Suprapubic skin (tissue), 4 donors: ENCODE data around the gene PROX1. TPM values are rescaled to one million over a fixed set of nuclear protein-coding genes. Genes with fewer than 3 reads are reported as not detected.

Experiments used
- DNase-seq, 2 donors: peaks; one replicate each; pipeline ENCODE4 v3.0.0-alpha.2; 2019; ENCODE audit warnings: low spot score in 2 of 2
- H3K27ac ChIP-seq: fragments of 200-600 bp; sonication (generic); one replicate; pipeline ENCODE4 v1.5.1; 2019
- H3K27me3 ChIP-seq: fragments of 200-600 bp; sonication (generic); one replicate; pipeline ENCODE4 v1.5.1; 2019
- H3K36me3 ChIP-seq: fragments of 200-600 bp; sonication (generic); one replicate; pipeline ENCODE4 v1.5.1; 2019
- H3K4me1 ChIP-seq: fragments of 200-600 bp; sonication (generic); one replicate; pipeline ENCODE4 v1.5.1; 2019
- H3K4me3 ChIP-seq: fragments of 200-600 bp; sonication (generic); one replicate; pipeline ENCODE4 v1.5.1; 2019; ENCODE audit warnings: mild to moderate bottlenecking
- H3K9me3 ChIP-seq: fragments of 200-600 bp; sonication (generic); one replicate; pipeline ENCODE4 v1.5.1; 2019
- EP300 ChIP-seq: sonication (generic); formaldehyde crosslinking; IDR thresholded peaks from one replicate; pipeline ENCODE4 v1.6.1; 2017; ENCODE audit warnings: antibody characterized with exemption
- POLR2A ChIP-seq, 2 donors: fragments of 450-650 bp; IDR thresholded peaks; one replicate each; pipeline ENCODE4 v1.6.1; 2017; ENCODE audit warnings: antibody characterized with exemption in 2 of 2, mild to moderate bottlenecking in 2 of 2, moderate library complexity in 2 of 2
- POLR2AphosphoS5 ChIP-seq, 3 donors: sonication (generic); formaldehyde crosslinking; IDR thresholded peaks; one replicate each; pipeline ENCODE4 v1.6.1; 2017; ENCODE audit warnings: antibody characterized with exemption in 3 of 3
- WGBS: methylation state at CpG from one replicate; pipeline ENCODE4 v1.1.5; 2018; 5-methylcytosine and 5-hydroxymethylcytosine counted together
- total RNA-seq, 4 donors: library from RNA; depleted of rRNA; stranded (reverse); fragments of >200 nt; gene quantifications; one replicate each; pipeline ENCODE4 v1.1.0, GENCODE V29; 2016
- TF ChIP-seq, protein P1 (sequence below), 2 donors: fragments of 200-600 bp in 1 of 2; fragments of 450-650 bp in 1 of 2; sonication (generic) in 1 of 2; IDR thresholded peaks; one replicate each; pipeline ENCODE4 v1.5.1; 2016 to 2019; ENCODE audit warnings: antibody characterized with exemption in 2 of 2, mild to moderate bottlenecking in 1 of 2, moderate library complexity in 1 of 2

Gene PROX1
- total RNA-seq, 4 donors from 2014 or later = 0.68 to 1.9 (median 1.3) TPM

DNA sequence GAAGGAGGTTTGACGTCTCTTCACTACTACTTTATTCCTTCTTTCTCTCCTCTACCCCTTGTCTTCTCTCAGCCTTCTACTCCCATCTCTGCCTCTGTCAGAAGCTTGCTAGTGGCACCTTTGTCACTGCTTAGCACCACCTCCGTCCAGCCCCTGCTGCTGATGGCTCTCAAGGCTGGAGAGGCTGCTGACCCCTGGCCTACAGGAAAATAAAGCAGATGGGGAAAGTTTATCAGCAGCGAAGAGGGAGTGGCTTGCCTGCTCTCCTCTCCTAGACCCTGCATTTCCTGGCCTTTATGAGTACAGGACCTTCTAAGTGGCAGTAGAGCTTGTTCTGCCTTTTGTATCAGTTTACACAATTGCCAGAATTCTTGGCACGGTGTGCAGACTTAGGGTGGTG is 27.0 kb downstream of the PROX1 start:
- TF ChIP-seq, protein P1, sequence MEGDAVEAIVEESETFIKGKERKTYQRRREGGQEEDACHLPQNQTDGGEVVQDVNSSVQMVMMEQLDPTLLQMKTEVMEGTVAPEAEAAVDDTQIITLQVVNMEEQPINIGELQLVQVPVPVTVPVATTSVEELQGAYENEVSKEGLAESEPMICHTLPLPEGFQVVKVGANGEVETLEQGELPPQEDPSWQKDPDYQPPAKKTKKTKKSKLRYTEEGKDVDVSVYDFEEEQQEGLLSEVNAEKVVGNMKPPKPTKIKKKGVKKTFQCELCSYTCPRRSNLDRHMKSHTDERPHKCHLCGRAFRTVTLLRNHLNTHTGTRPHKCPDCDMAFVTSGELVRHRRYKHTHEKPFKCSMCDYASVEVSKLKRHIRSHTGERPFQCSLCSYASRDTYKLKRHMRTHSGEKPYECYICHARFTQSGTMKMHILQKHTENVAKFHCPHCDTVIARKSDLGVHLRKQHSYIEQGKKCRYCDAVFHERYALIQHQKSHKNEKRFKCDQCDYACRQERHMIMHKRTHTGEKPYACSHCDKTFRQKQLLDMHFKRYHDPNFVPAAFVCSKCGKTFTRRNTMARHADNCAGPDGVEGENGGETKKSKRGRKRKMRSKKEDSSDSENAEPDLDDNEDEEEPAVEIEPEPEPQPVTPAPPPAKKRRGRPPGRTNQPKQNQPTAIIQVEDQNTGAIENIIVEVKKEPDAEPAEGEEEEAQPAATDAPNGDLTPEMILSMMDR (IDR thresholded peaks at IDR 0.05) = no peak
- TF ChIP-seq POLR2A (IDR thresholded peaks at IDR 0.05) = no peak
- TF ChIP-seq EP300 = no peak
- TF ChIP-seq POLR2AphosphoS5 (IDR thresholded peaks at IDR 0.05) = no peak
- WGBS = 68% methylated on average over 4 of the region's 4 CpGs
- no peak overlapping the region for H3K27ac ChIP-seq
- H3K4me1 ChIP-seq = no peaks in the 10 kb centered on the region
- H3K9me3 ChIP-seq = no peaks in the 10 kb centered on the region
- H3K36me3 ChIP-seq = no peaks in the 10 kb centered on the region
- H3K4me3 ChIP-seq = no peak overlapping the region
- H3K27me3 ChIP-seq = no peaks in the 10 kb centered on the region
- DNase-seq = no peak

DNA sequence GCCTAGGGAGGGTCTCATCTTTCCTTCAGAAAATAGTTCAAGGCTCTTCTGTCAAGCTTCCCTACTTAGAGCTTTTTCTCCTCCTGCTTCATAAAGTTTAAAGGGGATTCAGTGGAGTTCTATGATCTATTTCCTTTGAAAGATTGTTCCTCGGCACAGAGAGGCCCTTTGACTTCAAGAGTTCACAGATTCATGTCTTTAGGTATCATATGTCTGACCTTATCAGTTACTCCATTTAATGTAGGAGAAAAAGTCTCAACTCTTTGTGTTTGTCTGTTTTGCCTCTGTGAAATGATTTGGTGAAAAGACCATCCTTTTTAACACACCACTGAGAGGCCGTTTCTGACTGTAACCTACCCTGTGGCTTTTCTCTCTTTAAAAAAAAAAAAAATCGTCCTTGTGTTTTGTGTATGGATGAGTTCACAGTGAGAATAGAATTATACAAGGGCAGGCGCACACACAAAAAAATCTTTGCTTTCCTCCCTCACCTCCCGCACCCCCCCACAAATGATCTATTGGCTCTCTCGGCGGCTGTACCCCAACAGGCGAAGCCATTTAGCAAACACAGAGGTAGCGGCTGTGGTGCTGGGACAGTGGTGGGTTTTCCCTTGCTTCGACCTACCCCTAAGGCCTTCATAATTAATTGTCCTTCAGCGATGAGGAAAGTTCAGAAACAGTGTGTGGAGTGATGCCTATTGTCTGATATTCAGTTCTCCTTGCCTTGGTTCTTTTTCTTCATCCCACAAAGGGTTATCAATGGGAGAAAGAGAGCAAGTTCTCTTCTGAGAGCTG is 29.6 kb downstream of the PROX1 start:
- TF ChIP-seq POLR2AphosphoS5 (IDR thresholded peaks at IDR 0.05) = no peak
- no peak for TF ChIP-seq POLR2A (IDR thresholded peaks at IDR 0.05)
- TF ChIP-seq, protein P1 (IDR thresholded peaks at IDR 0.05) = no peak
- TF ChIP-seq EP300 = no peak
- WGBS = 82% methylated on average over 11 of the region's 11 CpGs
- Histone ChIP-seq H3K27me3 (no peaks in the 10 kb centered on the region), H3K36me3 (no peaks in the 10 kb centered on the region), H3K27ac (no peak overlapping the region), H3K9me3 (no peaks in the 10 kb centered on the region), H3K4me1 (no peaks in the 10 kb centered on the region), H3K4me3 (no peak overlapping the region)
- DNase-seq = no peak

DNA sequence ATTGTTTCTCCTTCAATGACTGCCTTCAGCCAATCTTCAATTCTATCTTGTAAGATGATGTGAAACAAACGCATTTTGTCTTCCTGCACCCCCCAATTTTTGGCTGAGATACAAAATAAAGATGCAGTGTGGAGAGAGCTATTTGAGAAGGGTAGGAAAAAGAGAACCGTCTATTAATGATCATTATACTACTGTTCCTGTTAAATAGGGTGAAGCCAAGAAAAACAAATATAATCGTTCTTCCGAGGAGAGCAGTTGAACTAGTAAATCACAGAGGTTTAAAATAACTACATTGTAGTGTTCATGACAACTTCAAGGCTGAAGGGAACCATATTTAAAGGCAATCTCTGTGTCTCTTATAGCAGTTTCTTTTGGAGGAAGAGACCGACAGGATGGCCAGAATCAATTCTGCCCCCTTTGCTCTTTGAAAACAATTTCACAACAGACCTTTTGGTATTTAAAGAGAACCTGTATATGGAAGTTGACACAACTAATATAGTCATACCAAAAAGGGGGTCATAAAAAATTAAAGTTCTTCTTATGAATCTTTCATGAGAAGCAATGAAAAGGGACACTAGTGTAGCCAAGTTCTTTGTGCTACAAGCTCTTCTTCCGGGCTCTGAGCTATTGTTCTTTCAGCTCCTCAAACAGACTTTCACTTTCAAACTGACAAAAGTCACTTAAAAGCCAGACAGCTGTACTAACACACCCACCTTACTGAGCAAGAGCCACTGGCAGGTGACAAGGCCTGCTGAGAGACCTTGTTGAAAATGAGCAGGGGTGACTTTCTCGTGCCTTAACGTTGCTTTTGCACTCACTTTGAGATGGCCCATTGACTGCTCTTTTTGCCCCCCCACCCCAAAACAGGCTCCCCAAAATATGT is 30.9 kb downstream of the PROX1 start:
- H3K9me3 ChIP-seq = no peaks in the 10 kb centered on the region
- H3K36me3 ChIP-seq = no peaks in the 10 kb centered on the region
- 59% methylated on average over 8 of the region's 8 CpGs for WGBS
- no peak for DNase-seq
- no peak overlapping the region for H3K4me3 ChIP-seq
- TF ChIP-seq POLR2AphosphoS5 (IDR thresholded peaks at IDR 0.05) (no peak), POLR2A (IDR thresholded peaks at IDR 0.05) (no peak), EP300 (no peak)
- TF ChIP-seq, protein P1 (IDR thresholded peaks at IDR 0.05) = no peak
- H3K27ac ChIP-seq = no peak overlapping the region
- H3K4me1 ChIP-seq = no peaks in the 10 kb centered on the region
- H3K27me3 ChIP-seq = no peaks in the 10 kb centered on the region

DNA sequence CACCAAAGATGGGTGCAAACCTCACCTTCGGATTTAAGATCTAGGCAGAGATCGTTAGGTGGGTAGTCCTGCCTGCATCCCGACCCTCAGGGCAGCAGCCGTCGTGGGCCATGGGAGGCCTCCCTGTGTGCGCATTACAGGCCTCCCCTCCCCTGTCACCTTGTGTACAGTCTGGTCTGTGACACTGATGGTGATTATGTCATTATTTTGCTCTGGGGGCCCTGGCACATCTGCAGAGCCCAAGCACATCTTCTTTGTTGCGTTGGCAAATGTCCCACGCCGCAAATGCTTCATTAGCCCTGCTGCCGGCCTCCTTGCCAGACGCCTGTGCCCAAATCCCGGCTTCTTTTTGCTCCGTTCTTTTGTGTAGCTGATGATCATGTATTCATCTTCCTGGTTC is 31.7 kb downstream of the PROX1 start:
- no peak overlapping the region for H3K4me3 ChIP-seq
- no peaks in the 10 kb centered on the region for H3K36me3 ChIP-seq
- no peaks in the 10 kb centered on the region for H3K9me3 ChIP-seq
- no peaks in the 10 kb centered on the region for H3K4me1 ChIP-seq
- no peaks in the 10 kb centered on the region for H3K27me3 ChIP-seq
- no peak for DNase-seq
- no peak overlapping the region for H3K27ac ChIP-seq
- TF ChIP-seq, protein P1 (IDR thresholded peaks at IDR 0.05) = no peak
- TF ChIP-seq EP300 (no peak), POLR2AphosphoS5 (IDR thresholded peaks at IDR 0.05) (no peak), POLR2A (IDR thresholded peaks at IDR 0.05) (no peak)
- 75% methylated on average over 13 of the region's 13 CpGs for WGBS

DNA sequence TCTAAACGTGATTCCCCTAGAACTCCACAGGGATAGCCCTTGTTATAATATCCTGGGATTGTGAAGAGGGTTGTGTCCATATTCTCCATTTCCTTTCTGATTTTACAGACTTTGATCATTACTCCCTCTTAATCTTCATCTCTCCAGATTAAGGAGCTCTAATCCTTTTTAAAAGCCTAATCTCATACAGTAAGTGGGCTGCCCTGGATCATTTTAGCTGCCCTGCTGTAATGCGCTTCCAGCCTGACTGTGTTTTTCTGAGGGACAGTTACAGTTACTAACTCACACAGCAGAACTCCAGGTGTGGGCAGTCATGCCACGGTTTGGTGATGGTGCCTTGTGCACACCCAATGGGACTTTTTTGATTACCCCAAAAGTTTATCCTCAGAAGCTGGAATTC is 33.5 kb downstream of the PROX1 start:
- 90% methylated on average over 3 of the region's 3 CpGs for WGBS
- no peaks in the 10 kb centered on the region for H3K36me3 ChIP-seq
- TF ChIP-seq, protein P1 (IDR thresholded peaks at IDR 0.05) = no peak
- TF ChIP-seq POLR2AphosphoS5 (IDR thresholded peaks at IDR 0.05) (no peak), POLR2A (IDR thresholded peaks at IDR 0.05) (no peak), EP300 (no peak)
- DNase-seq = no peak
- no peak overlapping the region for H3K27ac ChIP-seq
- no peak overlapping the region for H3K4me3 ChIP-seq
- no peaks in the 10 kb centered on the region for H3K9me3 ChIP-seq
- no peaks in the 10 kb centered on the region for H3K4me1 ChIP-seq
- H3K27me3 ChIP-seq = no peaks in the 10 kb centered on the region
